LoVo (cell line): Measurements from ENCODE around the gene MAP3K6.
"Not testable (repeated sequence)": the region's sequence is repeated elsewhere in the genome, so short reads cannot be mapped to it uniquely, and the experiment has no call there.

Experiments
- DNase-seq: peaks from one replicate; pipeline ENCODE4 v3.0.0-alpha.2; 2016; ENCODE audit warnings: low spot score

The MAP3K6 gene, protein sequence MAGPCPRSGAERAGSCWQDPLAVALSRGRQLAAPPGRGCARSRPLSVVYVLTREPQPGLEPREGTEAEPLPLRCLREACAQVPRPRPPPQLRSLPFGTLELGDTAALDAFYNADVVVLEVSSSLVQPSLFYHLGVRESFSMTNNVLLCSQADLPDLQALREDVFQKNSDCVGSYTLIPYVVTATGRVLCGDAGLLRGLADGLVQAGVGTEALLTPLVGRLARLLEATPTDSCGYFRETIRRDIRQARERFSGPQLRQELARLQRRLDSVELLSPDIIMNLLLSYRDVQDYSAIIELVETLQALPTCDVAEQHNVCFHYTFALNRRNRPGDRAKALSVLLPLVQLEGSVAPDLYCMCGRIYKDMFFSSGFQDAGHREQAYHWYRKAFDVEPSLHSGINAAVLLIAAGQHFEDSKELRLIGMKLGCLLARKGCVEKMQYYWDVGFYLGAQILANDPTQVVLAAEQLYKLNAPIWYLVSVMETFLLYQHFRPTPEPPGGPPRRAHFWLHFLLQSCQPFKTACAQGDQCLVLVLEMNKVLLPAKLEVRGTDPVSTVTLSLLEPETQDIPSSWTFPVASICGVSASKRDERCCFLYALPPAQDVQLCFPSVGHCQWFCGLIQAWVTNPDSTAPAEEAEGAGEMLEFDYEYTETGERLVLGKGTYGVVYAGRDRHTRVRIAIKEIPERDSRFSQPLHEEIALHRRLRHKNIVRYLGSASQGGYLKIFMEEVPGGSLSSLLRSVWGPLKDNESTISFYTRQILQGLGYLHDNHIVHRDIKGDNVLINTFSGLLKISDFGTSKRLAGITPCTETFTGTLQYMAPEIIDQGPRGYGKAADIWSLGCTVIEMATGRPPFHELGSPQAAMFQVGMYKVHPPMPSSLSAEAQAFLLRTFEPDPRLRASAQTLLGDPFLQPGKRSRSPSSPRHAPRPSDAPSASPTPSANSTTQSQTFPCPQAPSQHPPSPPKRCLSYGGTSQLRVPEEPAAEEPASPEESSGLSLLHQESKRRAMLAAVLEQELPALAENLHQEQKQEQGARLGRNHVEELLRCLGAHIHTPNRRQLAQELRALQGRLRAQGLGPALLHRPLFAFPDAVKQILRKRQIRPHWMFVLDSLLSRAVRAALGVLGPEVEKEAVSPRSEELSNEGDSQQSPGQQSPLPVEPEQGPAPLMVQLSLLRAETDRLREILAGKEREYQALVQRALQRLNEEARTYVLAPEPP (N-terminal part only)

DNA sequence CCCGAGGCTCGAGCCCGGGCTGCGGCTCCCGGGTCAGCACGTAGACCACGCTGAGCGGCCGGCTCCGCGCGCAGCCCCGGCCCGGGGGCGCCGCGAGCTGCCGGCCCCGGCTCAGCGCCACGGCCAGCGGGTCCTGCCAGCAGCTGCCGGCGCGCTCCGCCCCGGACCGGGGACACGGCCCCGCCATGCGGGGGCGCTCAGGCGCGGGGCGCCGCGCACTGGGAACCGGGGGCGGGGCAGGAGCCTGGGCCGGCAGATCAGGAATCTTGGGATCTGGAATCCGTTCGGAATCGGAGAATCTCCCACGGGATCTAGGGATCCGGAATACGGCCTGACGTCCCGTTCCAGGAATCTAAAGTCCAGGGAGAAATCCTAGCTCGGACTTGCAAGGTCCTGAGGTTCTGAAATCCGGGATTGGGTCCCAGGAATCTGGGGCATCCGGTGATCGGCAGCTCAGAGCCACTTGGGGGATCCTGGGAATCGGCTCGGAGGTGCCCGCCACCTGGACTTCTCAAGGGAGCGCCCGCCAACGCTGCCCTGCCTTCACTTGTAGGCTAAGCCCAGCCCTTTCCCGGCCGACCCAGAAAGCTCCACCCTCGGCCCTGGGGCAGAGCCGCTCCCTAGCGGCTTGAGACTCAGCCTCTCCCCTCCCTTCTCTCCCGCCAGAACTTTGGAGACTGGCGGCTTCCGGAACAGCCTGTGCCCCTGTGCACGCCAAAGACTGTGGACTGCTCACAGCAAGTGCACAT, at the start of gene MAP3K6:
Gene MAP3K6, minus strand, starts transcription at position 551 of the 749 bp plus-strand sequence. Its CDS starts 364 bp downstream, at position 187.
- peak; percentile 82 for DNase-seq

DNA sequence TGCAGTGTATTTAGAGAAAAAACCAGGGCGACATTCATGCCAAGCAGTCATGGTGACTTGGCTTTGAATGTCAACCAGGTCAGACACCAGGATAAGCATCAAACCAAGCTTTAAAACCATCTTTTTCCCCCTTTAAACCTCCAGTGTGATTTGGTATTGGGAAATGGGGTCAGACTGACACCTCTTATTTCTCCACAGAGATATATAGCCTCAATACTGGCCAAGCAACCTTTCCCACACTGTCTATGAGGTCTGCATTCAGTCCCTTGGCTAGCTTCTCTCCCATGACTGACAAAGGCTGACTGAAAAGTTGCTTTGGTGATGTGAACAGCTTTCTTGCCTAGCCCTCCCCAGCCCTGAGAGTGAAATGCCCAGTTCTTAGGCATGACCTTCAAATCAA, 47.3 kb upstream of the MAP3K6 start:
- DNase-seq = no peak

DNA sequence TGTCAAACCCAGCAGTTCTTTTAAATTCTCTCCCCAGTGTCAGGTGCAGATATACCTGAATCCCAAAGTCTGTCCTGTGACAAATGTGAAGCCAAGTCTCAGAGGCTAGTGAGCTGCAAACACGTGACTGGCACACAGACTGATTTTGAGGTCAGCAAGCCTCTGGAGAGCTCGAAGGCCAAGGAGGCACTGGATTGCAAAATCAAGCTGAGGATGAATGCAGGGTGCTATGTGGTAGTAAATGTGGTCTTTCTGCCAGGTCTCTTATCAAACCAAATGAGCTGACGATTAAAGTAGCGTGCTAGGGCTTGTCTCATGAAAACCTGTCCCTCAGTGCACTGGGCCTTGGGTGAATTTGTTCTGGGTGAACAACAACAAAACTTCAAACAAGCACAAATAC, 46.2 kb upstream of the MAP3K6 start:
- no peak for DNase-seq

- DNase-seq = no peak
Measured at GRCh38 chr1:27412502-27412901, 45.7 kb upstream of the MAP3K6 start.

DNA sequence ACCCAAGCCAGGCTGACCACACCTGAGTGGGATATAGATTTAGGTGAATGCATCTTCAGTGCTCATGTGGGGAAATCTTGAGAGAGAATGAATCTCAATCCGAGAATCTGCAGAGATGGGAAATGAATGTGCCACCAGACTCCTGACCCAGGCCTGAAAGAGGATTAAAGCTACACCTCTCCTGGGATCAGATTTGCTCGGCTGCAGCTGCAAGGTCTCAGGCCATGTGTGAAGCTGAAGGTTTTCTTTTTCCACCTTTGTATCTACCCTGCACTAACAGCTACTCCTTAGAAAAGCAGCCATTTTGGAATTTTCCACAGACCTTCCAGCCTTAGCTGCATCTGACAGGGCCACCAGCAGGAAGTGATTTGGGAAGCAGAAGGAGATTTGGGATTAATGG, 43.9 kb upstream of the MAP3K6 start:
- no peak for DNase-seq

DNA sequence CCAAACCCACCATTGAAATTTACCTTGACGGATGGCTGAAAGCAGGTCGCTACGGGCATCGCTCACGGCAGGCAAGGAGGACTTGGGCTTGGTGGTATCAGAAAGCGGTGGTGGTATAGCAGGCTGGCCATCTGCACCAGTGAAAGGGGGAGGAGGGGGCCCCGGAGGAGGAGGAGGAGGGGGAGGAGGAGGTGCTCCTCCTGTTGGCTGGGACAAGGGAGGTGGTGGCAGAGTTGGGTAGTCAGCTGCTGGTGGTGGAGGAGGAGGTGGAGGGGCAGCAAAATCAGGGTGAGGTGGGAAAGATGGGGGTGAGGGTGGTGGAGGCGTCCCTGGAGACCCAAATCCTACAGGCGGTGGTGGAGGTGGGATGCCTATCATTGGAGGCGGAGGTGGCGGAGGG, 42.9 kb upstream of the MAP3K6 start:
- DNase-seq = no peak

DNA sequence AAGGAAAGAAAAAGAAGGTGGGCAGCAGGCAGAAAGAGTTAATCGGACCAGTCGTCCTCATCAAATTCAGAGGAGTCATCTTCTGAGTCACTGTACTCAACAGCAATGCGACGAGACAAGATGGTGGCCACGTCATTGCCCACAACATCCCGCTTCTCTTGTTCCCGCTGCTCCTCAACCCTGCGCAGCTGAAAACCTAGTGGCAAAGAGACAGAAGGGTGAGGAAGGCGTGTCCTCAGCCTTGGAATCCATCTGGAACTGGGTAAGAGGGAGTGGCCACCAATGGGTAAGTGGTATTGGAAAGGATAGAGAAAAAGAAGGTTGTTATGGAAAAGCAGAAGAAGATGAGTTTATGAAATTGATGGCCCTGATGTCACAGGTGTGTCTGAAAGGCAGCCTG, 41.4 kb upstream of the MAP3K6 start:
- no peak for DNase-seq

DNA sequence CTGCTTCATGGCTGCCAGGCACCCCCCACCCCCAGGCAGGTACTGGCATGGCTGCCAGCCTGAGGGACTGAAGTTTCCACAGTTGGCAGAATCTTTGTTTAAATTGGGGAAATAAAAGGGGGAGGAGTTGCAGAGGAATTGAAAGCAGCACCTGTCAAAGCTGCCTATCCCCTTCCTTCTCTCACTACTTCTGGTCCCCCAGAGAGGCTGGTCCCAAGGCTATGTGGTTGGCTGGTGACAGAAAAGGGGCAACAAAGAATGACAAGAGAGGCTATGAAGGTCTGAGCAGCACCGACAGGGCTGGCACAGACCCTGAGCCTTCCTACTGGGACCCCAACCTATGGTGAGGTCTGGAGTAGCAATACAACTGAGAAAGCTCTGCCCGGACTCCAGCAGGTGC, 40.0 kb upstream of the MAP3K6 start:
- DNase-seq = not testable (repeated sequence)

DNA sequence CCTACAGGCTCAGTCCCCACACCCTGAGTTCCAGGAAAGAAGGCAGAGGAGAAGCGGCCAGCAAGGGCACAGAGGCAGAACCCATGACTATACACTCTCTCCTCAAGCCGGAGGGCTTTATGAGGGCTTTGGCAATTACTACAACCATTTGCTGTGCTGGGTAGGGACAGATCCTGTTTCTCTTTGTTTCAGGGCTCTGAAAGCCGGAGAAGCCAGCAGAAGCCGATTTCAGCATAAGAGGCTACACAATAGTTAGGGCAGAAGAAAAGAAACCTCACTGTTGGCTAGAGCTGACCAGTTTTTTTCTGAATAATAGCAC, 39.6 kb upstream of the MAP3K6 start:
- DNase-seq = no peak

DNA sequence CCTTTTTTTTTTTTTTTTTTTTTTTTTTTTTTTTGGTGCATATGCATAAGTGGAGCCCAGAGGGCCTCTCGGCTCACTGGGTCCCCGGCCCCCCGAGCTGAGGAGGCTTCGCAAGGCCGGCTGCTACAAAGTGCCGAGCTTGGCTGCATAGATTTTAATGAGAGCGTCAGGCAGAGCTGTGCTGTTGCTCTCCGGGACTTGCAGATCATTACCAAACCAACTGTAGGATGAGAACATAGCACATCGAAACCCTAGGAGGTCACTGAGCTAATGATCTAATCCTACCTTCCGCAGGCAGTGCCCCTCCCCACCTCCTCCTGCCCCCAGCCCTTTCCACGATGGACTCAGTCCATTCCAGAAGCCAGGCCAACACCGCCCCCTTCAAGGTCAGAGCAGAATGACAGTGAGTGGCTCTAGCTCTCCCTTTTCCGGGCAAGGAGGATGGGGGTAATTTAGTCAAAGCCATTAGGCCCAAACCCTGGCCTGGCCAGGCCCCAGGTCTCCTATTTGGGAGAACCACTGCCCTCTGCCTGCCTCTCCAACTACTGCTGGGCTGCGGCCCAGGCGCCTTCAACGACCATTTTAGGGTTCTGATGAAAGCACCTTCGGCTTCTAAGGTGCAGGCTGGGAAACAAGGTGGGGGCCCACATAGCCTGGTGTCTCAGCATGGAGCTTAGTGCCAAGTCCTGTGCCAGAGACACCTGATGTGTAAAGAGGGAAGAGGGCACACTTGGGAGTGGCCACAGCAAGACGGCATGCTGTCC, 39.0 kb upstream of the MAP3K6 start:
- DNase-seq = not testable (repeated sequence)

- DNase-seq = no peak
Measured at GRCh38 chr1:27405074-27405473, 38.3 kb upstream of the MAP3K6 start.

DNA sequence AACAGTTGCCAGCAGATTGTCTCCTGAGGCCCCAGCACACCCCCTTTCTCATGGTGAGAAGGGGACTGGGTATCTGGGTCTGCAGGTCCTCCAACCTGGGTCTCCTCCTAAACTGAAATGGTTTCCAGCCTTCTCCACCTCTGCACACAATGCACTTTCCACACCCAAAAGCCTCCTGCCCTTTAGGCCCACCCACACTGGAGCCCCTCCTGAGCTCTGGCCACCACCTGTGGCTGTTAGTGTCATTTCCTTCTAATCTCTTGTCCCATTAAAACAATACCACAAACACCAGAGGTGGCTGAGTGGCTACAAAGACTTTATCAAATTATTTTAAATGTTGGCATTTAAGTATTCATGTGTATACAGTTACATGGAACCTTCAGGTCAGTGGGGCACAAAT, 37.2 kb upstream of the MAP3K6 start:
- DNase-seq = no peak

DNA sequence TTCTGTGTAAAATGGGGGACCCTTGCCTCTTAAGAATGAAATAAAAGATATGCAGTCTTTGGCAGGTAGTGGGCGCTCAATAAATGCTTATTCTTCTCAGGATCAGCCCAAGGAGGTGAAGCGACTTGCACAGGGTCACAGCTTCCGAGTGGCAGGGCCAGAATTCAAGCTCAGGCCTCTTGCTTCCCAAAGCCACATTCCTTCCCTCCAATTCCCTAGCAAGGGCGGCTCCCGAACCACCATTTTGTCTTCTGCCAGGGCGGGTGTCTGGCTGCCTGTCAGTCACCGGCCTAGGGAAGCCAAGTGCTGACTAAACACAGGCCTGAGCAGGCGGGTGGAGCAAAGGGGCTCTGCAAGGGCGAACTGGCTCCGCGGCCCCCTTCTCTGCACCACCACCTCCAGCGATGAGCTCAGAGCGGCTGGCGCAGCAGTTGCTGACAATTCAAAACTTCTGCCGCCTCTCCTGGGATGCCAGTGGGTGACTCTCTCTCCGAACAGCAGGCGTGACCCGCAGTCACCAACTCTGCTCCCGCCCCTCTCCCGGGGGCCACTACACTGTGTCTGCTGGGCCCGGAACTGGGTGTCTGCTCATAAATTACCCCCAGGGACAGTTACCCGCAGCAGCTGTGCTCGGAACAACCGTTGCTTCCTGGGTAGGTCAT, 36.4 kb upstream of the MAP3K6 start:
- no peak for DNase-seq

DNA sequence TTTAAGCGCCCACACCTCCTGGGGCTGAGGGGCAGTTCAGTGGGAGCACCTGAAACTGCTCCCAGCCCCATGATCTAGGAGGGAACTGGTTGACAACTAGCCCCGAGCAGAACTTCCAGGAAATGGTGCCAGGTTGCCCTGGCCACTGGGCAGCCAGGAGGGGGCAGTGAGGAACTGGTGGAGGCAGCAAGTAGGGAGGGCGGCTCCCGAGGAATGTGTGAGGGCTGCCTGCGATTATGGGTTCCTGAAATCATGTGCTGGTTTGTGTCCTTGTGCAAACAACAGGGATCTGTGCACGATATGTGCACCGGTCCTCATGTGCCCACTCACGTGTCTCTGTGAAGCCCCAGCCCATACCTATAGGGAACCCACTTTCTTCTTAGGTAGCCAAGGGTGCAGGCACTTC, 35.6 kb upstream of the MAP3K6 start:
- no peak for DNase-seq

DNA sequence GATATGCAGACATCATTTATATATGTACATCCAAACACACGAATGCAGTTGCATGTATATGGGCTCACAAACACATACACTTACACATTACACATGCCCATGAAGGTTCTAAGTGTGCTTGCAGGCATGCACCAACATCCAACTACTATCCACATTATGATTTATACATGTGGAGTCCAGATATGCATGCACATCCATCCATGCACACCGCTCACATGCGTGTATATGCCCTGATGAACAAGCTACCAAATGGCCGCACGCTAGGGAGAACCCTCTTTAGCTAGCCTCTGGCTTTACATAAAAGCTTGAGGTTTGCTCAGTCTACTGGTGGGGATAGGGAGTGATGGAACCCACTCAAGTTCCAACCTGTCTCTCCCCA, 34.2 kb upstream of the MAP3K6 start:
- DNase-seq = no peak

DNA sequence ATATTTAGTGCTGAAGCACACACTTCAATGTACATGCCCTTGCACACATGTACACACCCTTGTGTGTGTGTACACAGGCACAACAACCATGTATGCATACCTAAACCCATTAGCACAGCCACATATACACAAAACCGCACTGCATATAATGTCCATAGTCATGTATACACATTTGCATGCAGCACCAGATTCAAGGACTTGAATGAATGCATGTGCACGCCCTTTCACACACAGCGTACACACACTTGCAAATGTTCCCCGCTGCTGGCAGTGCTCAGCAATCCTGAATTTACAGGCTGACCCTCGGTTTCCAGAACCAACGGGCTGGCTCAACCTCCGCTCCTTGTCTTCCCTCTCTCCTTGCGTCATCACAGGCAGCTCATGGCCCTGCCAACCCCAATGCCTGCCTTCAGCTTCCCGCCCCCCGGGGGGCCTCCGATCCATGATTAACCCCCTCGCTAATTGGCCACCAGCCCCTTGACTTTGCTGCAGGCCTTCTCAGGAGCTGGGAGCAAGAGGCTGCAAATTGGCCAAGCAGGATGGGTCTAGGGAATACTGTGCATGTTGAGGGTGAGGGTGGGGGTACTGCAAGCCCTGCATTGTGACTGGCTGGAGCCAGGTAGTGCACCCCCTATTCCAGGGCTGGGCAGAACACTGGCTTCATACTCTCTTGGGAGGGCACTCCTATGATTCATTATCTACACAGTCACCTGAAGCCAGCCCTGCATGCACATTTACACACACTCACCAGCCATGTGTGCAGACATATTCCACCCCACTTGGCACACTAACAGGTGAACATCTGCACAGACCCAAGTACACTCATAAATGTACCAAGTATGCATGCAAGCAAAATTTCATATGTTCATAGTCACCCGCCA, 33.6 kb upstream of the MAP3K6 start:
- no peak for DNase-seq

- no peak for DNase-seq
Measured at GRCh38 chr1:27399251-27400025, 32.7 kb upstream of the MAP3K6 start.

- no peak for DNase-seq
Measured at GRCh38 chr1:27398405-27399149, 31.8 kb upstream of the MAP3K6 start.
